Measurements from ENCODE around the gene CELA2B.

DNA sequence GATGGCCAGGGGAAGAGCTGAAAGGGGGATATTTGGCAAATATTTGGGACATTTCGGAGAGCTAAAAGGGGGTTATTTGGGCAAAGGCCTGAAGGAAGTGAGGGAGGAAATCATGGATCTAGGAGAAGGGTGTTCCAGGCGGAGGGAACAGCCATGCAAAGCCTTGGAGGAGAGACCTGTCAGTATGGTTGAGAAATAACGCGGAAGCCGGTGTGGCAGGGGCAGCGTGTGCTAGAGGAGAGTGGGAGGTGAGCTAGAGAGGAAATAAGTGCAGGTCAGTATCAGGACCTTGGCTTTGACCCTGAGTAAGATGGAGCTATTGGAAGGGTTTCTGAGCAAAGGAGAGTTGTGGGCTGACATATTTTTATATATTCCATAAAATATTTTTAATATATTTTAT is 34.7 kb upstream of the CELA2B start:
- TF ChIP-seq CTCF (IDR thresholded peaks at IDR 0.05) (no peak), POLR2A (IDR thresholded peaks at IDR 0.05) (no peak)
